GM18505 (cell line): ENCODE measurements around the gene MYOM3.

ENCODE experiments used
- ATAC-seq: cut with Tn5 transposase; IDR thresholded peaks from one replicate; pipeline ENCODE4 v1.9.1; 2021; ENCODE audit not compliant: unreplicated experiment
- POLR2A ChIP-seq: IDR thresholded peaks from 4 replicates; pipeline ENCODE4 v1.6.1; 2011; ENCODE audit warnings: borderline replicate concordance; ENCODE audit not compliant: insufficient read depth, insufficient read length; ENCODE audit errors: extremely low read depth

The MYOM3 gene

DNA sequence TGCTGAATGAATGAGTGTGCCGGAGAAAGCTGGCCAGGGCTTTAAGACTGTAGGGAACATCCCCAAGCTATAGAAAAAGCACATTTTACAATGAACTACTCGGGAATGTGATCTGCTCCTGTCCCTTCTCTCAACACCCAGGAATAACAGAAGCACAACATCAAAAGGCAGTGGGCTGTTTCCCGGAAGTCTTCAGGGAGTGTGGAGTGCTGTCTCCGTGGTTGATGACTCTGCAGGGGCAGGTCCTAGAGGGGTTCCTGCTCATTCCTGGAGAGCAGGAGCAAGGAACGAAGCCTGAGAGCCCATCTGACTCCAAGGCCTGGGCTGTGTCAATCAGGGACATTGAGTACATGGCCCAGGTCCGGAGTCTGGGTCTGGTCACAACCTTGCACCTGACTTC lies 35.9 kb upstream of the MYOM3 start:
- ATAC-seq = no peak
- TF ChIP-seq POLR2A = no peak

- no peak for ATAC-seq
- TF ChIP-seq POLR2A = no peak
Observed at GRCh38 chr1:24147194-24147593, 35.3 kb upstream of the MYOM3 start.

DNA sequence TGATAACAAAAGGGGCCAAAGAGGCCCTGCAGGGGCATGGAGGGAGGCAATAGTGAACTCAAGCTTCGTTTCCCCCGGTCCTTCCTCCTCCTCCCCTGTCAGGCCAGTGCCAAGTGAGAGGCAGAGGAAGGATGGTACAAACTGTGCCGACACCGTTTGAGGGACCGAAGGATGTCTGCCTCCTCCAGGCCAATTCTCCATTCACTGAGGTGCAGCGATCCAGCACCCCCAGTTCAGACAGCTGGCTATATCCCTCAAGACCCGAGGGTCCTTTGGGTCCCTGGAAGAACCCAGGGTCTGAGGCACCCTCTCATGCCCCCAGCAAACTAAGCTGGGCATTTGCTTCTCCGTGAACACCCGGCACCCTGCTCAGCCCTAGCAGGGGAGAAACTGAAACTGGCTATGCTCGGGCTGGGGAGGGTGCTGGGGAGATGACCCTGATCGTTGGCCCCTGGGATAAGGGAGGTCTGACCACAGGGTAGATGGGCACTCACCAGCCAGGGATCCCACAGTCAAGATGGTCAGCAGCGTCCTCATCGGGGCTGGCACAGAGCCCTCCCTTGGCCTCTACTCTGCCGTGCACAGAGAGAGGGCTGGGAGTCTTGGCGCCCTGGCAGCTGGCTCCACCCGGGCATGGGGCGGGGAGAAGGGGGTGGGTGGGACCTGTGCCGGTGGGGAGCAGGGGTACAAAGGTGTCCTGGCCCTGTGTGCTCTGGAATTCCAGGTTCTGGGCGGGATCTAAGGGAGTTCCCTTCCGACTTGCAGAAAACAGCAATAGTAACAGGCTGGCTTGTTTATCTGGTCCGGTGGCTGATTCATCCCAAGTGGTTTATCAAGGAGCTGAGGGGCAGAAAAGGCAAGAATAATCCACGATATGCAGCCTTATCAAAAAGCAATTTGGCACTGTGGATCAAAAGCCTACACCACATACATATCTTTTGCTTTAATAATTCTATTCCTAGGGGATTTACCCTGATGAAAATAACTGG lies 30.9 kb upstream of the MYOM3 start, which contains the start of gene IL22RA1:
Gene IL22RA1 (minus strand): TSS at position 595 of the 989 bp plus-strand sequence. CDS start 58 bp downstream, at position 537.
- no peak for ATAC-seq
- no peak for TF ChIP-seq POLR2A

DNA sequence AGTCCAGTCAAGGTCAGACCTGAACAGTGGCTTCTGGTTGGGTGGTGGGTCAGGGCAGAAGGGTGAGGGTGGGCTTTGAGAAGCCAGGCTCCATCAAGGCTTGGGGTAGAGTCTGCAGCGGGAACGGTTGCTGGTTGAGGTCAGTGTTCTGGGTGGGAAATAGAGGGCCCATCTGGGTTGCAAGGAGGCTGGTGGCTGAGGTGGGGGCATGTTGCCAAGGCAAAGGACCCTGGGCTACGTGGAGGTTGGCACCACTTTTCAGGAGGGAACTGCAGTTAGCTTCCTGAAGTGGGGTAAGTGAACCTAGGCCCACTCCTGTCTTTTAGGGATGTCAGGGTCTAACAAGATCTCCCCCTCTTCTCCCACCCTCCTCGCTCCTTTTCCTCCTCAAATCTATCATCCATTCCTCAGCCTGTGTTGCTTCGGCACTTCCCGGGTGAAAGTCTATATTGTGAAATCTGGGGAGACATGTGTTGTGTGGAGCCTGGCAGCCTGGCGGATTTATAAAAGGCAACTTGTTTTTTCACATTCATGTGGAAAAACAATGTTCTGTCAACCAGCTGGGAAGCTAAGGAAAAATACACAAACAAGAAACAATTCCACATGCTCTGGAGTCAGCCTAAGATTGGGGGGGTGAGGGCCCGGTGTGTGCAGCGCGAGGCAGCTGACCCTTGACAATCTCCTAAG lies 29.5 kb upstream of the MYOM3 start:
- no peak for TF ChIP-seq POLR2A

GRCh38 chr1:24140741-24141181 lies 28.8 kb upstream of the MYOM3 start:
- ATAC-seq = no peak
- no peak for TF ChIP-seq POLR2A

More for the DNA sequence above, 29.5 kb upstream of the MYOM3 start:
- ATAC-seq = no peak

DNA sequence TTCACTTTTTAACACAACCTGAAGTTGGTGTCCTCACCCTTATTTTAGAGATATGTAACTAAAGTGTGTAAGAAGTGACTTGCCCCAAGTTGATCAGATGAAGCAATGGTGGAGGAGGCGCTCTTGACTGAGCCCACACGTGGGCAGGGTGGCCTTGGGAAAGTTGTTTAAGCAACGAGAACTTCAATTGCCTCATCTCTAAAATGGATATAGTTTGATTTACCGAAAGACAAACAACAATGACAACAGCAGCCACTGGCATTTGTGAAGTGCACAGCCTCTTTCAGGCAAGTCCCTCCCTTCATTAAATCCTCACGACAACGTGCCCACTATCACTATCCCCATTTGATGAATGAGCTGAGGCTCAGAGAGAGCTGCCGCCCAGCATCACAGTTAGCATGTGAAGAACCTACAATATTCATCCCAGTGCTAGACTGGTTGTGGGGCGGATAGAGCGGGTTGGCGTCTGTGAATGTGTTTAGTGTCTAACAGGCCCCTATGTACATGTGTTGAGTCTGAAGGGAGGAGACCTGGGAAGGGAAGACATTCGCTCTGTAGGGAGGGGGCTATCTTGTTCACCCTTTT lies 28.0 kb upstream of the MYOM3 start:
- TF ChIP-seq POLR2A = no peak
- no peak for ATAC-seq

DNA sequence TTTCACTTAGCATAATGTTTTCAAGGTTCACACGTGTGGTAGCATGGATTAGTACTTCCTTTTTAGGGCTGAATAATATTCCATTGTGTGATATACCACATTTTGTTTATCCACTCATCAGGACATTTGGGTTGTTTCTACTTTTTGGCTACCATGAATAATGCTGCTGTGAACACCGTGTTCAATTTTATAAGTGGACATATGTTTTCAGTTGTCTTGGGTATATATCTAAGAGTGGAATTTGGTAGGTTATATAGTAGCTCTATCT lies 27.2 kb upstream of the MYOM3 start:
- no peak for ATAC-seq
- TF ChIP-seq POLR2A = no peak

DNA sequence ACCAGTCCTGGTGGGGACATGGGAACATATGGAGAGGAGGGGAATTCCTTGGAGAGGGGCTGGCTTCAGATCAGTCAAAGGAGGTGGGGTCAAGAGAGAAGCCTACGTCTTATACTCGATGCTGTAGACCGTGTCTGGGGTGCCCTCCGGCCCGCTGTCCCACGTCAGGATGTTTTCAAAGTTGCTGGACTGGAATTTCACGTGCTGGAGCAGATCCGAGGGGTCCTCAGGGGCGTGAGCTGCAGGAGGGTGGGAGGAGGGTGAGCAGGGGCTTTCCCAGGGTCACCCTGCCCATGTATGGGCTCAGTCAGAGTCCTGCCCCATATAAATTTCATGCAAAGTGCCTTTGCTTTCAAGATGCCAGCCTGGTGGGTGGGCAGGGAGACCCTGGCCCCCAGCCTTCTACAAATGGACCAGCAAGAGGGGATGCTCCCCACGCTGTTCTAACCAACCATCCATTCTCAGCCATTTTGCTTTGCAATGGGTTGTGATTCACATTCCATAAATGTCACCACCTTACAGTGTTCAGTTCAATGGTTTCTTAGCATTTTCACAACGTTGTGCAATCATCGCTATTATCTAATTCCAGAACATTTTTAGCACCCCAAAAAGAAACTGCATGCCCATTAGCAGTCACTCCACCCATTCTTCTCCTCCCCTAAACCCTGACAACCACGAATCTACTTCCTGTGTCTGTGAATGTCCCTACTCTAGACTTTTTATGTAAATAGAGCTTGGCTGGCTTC lies 26.7 kb upstream of the MYOM3 start:
- no peak for ATAC-seq
- TF ChIP-seq POLR2A = no peak

DNA sequence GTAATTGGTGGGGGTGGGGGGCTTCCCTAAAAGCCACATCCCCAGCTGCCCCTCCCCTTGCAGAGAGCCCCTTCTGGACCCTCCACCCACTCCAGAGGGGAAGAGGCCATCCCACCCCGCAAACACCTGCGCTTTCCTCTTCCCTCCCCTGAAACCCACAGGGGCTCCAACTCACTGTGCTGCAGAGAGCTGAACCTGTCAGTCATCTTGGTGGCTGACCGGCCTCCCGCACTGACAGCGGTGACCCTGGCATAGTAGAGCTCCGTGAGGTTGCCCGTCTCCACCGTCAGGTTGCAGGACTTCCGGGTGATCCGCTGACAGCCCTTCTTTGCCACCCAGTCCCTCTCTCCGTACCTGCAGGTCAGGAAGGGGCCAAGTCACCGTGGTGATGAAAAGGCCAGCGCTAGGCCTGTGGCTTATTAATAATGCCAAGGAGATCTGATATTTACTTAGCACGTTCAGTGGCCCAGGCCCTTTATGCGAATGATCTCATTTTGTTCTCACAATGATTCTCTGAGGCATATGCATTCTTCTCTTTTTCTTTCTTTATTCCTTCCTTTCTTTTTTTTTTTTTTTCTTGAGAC lies 25.1 kb upstream of the MYOM3 start:
- no peak for ATAC-seq
- no peak for TF ChIP-seq POLR2A

GRCh38 chr1:24134376-24134775 lies 22.4 kb upstream of the MYOM3 start:
- ATAC-seq = no peak
- TF ChIP-seq POLR2A = no peak

DNA sequence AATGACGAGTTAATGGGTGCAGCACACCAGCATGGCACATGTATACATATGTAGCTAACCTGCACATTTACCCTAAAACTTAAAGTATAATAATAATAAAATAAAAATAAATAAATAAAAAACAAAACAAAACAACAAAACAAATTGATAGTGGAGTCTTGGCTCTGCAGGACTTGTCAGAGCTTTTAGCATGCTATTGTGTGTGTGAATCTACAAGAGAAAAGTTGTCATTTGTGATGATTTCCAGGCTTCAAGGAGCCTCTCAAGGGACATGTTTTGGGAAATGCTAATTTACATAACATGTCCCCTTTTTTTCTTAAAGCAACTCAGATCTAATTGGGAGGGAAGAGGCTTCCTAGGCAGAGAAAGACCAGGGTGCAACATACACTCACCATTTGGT lies 21.9 kb upstream of the MYOM3 start:
- TF ChIP-seq POLR2A = no peak
- no peak for ATAC-seq

DNA sequence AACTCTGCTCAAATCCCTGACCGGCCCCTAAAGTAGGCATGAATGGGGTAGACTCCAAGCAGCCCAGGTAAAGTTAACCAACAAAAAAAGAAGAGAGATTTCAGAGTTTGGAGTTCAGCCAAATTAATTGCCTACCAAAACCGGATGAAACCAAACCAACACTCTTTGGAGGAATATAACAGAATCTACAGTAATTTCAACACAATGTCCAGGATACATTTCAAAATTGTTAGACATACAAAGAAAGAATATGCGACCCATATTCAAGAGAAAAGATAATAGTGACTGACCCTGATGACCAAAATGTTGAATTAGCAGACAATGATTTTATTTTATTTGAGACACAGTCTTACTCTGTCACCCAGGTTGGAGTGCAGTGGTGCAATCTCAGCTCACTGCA lies 18.4 kb upstream of the MYOM3 start:
- no peak for ATAC-seq
- TF ChIP-seq POLR2A = no peak
